GM18519 (cell line): ENCODE data around the gene OVOL1.

Source experiments
- ATAC-seq: cut with Tn5 transposase; IDR thresholded peaks from one replicate; pipeline ENCODE4 v1.9.1; 2021; ENCODE audit warnings: mild to moderate bottlenecking, moderate library complexity; ENCODE audit not compliant: unreplicated experiment, low FRiP score

OVOL1 gene

GRCh38 chr11:65790104-65790901 lies 3.4 kb downstream of the OVOL1 start:
- no peak for ATAC-seq

GRCh38 chr11:65790902-65791650 lies 4.2 kb downstream of the OVOL1 start:
- ATAC-seq = no peak

GRCh38 chr11:65791719-65792213 lies 4.9 kb downstream of the OVOL1 start:
- ATAC-seq = no peak

GRCh38 chr11:65792456-65792855 lies 5.6 kb downstream of the OVOL1 start:
- ATAC-seq = no peak

GRCh38 chr11:65793144-65793581 lies 6.3 kb downstream of the OVOL1 start:
- ATAC-seq = no peak

GRCh38 chr11:65793625-65794400 lies 7.0 kb downstream of the OVOL1 start:
- ATAC-seq = no peak

- no peak for ATAC-seq
Observed at GRCh38 chr11:65794570-65795510, 8.0 kb downstream of the OVOL1 start.

GRCh38 chr11:65796726-65797601 lies 10.1 kb downstream of the OVOL1 start:
- no peak for ATAC-seq

GRCh38 chr11:65797711-65798110 lies 10.8 kb downstream of the OVOL1 start:
- no peak for ATAC-seq

GRCh38 chr11:65798882-65799281 lies 12.0 kb downstream of the OVOL1 start:
- no peak for ATAC-seq

- ATAC-seq = no peak
Observed at GRCh38 chr11:65801153-65801987, 14.5 kb downstream of the OVOL1 start.

GRCh38 chr11:65802841-65803240 lies 16.0 kb downstream of the OVOL1 start:
- no peak for ATAC-seq

- no peak for ATAC-seq
Observed at GRCh38 chr11:65803797-65804492, 17.1 kb downstream of the OVOL1 start.

- no peak for ATAC-seq
Observed at GRCh38 chr11:65806979-65807378, 20.1 kb downstream of the OVOL1 start.

- no peak for ATAC-seq
Observed at GRCh38 chr11:65808744-65809341, 22.0 kb downstream of the OVOL1 start.

GRCh38 chr11:65809496-65809895 lies 22.6 kb downstream of the OVOL1 start:
- no peak for ATAC-seq
